ENCODE data around the gene ANKRD39.

- TF ChIP-seq CTCF (IDR thresholded peaks at IDR 0.05): no peak
- TF ChIP-seq POLR2A (IDR thresholded peaks at IDR 0.05): no peak
Observed at GRCh38 chr2:96846825-96847224, 11.0 kb downstream of the ANKRD39 start.
